NCI-H2029 treated with DMSO at 0.1 percent for 48 hours (cell line): ENCODE data around the gene KHDRBS1.
"Not testable (repeated sequence)": the region's sequence is repeated elsewhere in the genome, so short reads cannot be mapped to it uniquely, and the experiment has no call there.

Experiments
- DNase-seq: peaks from one replicate; lab custom pipeline; 2025; lab: John Stamatoyannopoulos, UW

The KHDRBS1 gene

DNA sequence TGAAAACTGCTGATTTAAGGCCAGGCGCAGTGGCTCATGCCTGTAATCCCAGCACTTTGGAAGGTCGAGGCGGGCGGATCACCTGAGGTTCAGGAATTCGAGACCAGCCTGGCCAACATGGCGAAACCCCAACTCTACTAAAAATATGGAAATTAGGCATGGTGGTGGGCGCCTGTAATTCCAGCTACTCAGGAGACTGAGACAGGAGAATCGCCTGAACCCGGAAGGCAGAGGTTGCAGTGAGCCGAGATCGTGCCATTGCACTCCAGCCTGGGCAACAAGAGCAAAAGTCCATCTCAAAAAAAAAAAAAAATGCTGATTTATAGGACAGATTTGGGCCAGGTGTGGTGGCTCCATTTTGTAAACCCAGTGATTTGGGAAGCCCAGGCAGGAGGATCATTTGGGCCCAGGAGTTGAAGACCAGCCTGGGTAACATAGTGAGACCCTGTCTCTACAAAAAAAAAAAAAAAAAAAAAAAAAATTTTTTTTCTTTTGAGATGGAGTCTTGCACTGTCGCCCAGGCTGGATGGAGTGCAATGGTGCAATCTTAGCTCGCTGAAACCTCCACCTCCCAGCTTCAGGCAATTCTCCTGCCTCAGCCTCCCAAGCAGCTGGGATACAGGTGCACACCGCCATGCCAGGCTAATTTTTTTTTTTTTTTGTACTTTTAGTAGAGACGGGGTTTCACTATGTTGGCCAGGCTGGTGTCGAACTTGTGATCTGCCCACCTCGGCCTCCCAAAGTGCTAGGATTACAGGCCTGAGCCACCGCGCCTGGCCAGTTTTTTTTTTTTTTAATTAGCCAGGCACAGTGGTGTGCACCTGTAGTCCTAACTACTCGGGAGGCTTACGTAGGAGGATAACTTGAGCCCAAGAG lies 52.2 kb downstream of the KHDRBS1 start:
- DNase-seq = not testable (repeated sequence)

GRCh38 chr1:32066489-32066873 lies 52.8 kb downstream of the KHDRBS1 start:
- peak; percentile 55 for DNase-seq

- DNase-seq = no peak
Observed at GRCh38 chr1:32068957-32069588, 55.4 kb downstream of the KHDRBS1 start.

DNA sequence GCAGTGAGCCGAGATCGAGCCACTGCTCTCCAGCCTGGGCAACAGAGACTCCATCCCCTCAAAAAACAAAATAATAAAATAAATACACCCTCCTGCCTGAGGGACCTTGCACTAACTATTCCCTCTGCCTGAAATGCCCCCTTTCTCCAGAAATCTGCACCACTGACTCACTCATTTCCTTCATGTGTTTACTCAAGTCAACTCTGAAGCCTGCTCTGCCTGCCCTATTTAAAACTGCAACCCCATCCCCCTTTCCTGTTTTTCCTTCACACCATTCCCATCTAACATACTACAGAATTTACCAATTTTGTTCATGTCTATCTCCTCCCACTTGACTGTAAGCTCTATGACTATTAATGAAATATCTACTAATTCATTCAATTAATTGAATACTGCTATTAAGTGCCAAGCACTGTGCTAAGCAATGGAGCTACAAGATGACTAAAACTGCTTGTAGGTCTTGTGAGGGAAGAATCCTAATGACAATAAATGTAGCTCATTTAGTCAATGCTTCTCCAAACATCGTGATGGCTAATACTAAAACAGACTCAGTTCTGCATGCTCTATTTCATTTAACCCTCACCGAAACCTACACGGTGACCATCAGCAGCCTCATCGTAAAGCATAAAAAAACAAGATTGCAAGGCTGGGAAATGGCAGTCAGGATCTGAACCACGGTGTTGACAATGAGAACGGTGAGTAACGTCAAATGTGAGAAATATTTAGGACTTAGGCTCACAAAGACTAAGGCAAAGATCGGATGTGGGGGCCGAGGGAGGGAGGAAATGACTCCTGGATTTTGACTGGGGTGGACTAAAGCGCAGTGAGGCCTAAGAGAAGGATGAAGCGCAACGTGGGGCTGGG lies 58.3 kb downstream of the KHDRBS1 start:
- no peak for DNase-seq

DNA sequence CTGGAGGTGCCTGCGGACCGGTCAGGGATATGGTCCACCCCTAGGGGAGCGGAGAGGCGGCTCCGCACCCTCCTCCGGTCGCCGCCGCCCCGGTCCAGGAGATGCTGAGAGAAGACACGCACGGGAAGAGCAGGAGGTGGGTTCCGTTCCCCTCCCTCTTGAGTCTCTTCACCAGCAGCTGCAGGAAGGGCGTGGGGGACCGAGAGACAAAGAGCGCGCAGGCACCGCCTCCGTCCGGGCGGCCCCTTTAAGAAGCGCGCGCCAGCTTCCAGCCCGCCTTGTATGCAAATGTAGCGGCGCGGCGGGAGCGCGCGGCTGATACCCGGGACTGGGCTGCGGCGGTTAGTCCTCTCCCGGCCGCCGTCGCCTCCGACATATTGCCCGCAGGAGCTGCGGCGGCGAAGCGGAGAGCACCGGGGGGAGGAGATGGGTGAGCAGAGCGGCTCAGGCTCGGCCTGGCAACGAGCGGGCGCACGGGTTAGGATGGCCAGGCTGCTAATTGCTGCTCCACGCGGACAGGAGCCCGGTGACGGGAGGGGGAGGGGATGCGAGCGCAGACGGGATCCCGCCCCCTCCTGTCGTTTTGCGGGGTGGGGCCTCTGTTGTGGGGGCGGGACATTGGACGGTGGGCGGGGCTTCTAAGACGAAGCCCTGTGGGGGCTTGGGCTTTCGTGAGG lies 59.1 kb downstream of the KHDRBS1 start, which contains the start of gene TMEM39B:
Gene TMEM39B (plus strand): TSS at position 318 of the 677 bp plus-strand sequence. CDS start 109 bp downstream, at position 427.
- DNase-seq = peak; percentile 78

DNA sequence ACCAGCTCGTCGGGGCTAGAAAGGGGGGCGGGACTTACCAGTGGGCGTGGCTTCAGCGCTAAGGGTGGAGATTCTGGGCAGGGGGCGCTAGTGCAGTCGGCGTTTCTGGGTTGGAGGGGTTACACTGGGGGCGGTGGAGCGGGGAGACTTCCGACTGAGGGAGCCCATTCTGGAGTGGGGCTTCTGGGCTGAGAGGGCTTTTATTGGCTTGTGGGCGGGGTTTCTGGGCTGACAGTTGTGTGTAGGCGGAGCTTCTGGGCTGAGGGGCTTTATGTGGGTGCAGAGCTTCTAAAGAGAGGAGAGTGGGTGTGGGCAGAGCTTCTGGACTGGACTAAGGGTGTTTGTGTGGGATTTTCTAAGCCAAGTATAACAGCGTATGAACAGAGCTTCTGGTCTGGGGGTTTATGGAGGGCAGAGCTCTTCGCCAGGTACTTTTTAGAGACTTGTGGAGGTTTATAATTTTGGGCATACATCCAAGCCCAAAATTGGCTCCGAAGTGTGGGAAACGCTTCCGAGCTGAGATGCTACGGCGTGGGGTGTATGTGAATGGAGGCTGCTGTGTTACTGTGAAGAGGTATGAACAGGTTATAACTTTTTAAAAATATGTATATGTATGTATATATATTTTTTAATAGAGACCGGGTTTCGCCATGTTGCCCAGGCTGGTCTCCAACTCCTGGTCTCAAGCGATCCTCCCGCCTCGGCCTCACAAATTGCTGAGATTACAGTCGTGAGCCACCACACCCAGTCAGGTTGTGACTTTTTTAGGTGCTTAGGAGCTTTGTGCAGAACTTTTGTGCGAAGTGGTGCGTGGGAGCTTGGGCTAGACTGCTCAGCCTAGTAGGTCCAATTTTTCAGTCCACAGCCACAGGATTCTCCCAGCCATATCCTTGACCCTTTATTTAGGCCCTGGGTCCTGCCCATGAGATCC lies 59.9 kb downstream of the KHDRBS1 start:
- peak; percentile 48 for DNase-seq

DNA sequence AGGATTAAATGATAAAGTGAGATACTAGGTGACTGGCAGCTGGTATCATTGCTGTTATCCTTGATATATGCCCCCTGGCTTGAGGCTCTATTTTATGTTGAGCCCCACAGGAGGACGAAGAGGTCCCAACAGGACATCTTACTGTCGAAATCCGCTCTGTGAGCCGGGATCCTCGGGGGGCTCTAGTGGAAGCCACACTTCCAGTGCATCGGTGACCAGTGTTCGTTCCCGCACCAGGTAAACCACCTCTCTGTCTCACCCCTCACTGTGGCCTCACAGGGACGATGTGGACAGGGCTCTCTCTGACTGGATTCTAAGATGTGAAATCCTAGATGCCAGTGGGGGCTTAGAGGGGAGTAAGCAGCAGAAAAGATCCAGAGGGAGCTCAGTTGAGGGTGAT lies 61.2 kb downstream of the KHDRBS1 start:
- DNase-seq = no peak

DNA sequence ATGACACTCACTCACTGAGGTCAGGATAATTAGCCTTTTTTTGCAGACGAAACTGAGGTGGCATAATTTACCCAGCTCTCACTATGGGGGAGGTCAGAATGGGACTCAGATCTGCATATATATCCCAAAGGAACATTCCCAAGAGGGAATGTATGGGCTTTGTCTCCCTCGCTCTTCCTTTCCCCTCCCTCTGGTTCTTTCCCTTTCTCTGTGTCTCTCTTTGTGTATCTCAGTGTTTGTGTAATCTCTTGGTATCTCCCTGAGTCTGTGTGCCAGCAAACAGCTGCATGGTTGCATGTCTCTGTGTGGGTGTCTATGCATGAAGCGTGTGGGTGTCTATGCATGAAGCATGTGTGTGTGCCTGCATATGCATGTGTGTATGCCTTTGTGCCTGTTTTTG lies 63.8 kb downstream of the KHDRBS1 start:
- DNase-seq = no peak

GRCh38 chr1:32082022-32082421 lies 68.4 kb downstream of the KHDRBS1 start:
- no peak for DNase-seq

DNA sequence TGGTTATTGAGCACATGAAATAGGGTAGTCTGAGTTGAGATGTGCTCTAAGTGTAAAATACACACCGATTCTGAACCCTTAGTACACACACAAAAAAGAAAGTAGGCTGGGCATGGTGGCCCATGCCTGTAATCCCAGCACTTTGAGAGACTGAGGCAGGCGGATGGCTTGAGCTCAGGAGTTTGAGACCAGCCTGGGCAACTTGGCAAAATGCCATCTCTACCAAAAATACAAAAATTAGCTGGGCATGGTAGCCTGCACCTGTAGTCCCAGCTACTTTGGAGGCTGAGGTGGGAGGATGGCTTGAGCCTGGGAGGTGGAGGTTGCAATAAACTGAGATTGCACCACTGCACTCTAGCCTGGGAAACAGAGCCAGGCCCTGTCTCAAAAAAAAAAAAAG lies 72.7 kb downstream of the KHDRBS1 start:
- not testable (repeated sequence) for DNase-seq

DNA sequence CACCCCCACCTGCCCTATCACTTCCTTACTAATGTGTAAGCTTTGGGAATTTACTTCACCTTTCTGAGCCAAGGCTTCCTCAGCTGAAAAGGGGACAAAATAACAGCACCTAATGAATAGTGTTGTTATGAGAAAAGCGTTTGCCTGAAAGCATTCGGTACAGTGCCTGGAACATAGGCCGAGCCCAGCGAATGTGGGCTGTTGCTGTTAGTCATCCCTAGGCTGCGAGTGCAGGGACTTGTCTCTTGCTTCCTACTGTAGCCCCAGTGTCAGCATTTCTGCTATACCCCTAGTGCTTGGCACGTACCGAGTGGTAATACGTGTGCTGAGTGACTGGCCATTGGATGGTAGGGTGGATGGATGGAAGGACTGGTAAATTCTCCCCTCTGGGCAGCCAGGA lies 77.5 kb downstream of the KHDRBS1 start:
- no peak for DNase-seq

- DNase-seq = no peak
Observed at GRCh38 chr1:32091591-32091990, 77.9 kb downstream of the KHDRBS1 start.
